Measurements from ENCODE around the gene CCDC13. TPM values are rescaled to one million over a fixed set of nuclear protein-coding genes. Genes with fewer than 3 reads are reported as not detected.

The CCDC13 gene
- total RNA-seq, 1 donor from 2014 or later = 1.0 TPM

GRCh38 chr3:42762046-42762724 is 10.9 kb downstream of the CCDC13 start:
- no peak for TF ChIP-seq CTCF (IDR thresholded peaks at IDR 0.05; ENCODE audit: partially characterized antibody, unreplicated experiment)
- peaks cover 2% of the 10 kb centered on the region for H3K27me3 Mint-ChIP-seq (ENCODE audit: unreplicated experiment)
- no peak overlapping the region for H3K27ac Mint-ChIP-seq (ENCODE audit: unreplicated experiment)
- H3K9me3 Mint-ChIP-seq (ENCODE audit: unreplicated experiment) = no peaks in the 10 kb centered on the region
- no peak for DNase-seq
- H3K36me3 Mint-ChIP-seq (ENCODE audit: unreplicated experiment) = no peaks in the 10 kb centered on the region
- H3K4me1 Mint-ChIP-seq (ENCODE audit: low read depth, unreplicated experiment) = no peaks in the 10 kb centered on the region
- no peak overlapping the region for H3K4me3 Mint-ChIP-seq (ENCODE audit: unreplicated experiment)

DNA sequence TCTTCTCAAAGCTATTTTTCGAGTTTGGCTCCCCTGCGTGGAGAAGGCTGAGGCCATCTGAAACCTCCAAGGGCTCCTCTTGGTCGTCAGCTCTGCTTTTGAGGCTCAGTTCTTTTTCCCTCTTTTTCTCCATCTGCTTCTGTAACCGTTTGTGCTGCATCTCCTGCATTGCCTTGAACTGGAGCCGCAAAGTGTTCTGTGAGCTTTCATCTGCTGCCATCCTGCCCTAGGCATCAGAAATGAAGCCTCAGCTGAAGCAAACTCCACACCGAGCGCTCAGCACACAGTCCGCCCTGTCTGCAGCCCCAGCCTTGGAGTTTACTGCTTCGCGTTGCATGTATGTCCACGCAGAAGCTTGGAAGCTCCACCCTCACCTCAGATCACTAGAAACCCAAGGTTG is 14.9 kb downstream of the CCDC13 start:
- DNase-seq = no peak
- TF ChIP-seq CTCF (IDR thresholded peaks at IDR 0.05; ENCODE audit: partially characterized antibody, unreplicated experiment) = no peak
- Mint-ChIP-seq H3K4me3 (ENCODE audit: unreplicated experiment) (no peak overlapping the region), H3K36me3 (ENCODE audit: unreplicated experiment) (no peaks in the 10 kb centered on the region), H3K9me3 (ENCODE audit: unreplicated experiment) (no peaks in the 10 kb centered on the region), H3K4me1 (ENCODE audit: low read depth, unreplicated experiment) (peaks cover 2% of the 10 kb centered on the region), H3K27me3 (ENCODE audit: unreplicated experiment) (peaks cover 6% of the 10 kb centered on the region), H3K27ac (ENCODE audit: unreplicated experiment) (no peak overlapping the region)

DNA sequence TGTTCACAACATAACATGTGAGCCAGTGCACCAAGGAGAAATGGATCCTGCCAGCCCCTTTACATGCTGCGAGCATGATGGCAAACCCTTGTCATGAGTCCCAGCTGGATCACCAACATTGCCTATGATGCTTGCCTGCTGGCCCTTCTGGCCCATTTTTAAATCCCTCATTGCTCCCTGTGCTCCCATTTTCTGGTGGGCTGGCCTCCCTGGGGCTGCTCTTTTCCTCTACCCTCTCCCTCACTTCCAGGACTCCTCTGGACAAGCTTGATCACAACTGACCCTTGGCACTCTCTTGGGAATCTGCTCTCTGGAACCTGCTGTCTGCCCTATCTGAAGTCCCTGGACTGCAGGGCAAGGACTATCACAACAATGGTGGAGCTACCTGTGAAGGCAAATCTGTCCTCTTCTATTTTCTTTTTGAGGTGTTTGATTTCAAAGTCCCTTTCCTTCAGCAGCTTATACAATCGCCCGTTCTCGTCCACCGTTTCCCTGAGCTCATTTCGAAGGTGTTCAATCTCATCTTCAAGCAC is 16.3 kb downstream of the CCDC13 start:
- no peak for DNase-seq
- no peak overlapping the region for H3K4me3 Mint-ChIP-seq (ENCODE audit: unreplicated experiment)
- H3K9me3 Mint-ChIP-seq (ENCODE audit: unreplicated experiment) = no peaks in the 10 kb centered on the region
- no peak for TF ChIP-seq CTCF (IDR thresholded peaks at IDR 0.05; ENCODE audit: partially characterized antibody, unreplicated experiment)
- H3K27ac Mint-ChIP-seq (ENCODE audit: unreplicated experiment) = no peak overlapping the region
- no peaks in the 10 kb centered on the region for H3K36me3 Mint-ChIP-seq (ENCODE audit: unreplicated experiment)
- peaks cover 2% of the 10 kb centered on the region for H3K4me1 Mint-ChIP-seq (ENCODE audit: low read depth, unreplicated experiment)
- H3K27me3 Mint-ChIP-seq (ENCODE audit: unreplicated experiment) = peaks cover 4% of the 10 kb centered on the region

DNA sequence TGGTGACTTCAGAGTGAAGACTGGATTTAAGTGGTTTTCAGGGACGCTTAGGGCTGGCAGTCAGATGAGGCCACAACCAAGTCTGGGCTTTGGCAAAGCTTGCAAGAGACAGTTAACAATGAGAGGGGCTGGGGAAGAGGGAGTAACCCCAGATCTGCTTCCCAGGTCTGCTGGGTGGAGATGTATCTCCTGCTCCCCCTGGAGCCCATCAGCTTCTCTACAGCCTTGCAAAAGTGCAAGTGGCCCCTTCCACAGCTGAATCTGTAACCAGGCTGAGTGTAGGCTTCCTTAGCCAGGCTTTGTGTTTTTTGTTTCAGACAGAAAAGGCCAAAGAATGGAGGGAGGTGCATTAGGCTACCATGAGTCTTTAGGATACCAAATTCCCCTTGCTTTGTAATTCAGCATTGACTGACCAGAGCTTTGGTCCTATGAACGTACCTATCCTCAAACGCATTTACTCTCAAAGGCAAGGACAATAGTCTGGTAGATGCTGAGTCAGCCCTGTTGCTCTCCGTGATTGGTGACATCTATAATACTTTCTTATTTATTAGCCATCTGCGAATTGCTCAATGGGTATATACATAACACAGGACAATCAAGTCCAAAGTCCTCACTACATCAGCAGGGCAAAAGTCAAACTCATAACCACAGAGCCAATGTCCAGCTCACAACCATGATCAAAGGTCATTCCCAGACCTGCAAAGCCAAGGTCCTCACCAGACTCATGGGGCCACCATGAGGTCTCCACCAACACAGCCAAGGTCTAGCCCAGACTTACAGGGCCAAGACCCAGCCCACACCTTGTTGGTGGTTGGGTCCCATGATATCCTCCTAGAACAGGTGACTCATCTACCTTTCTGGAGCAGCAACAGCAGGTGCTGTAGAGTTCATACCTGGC is 17.1 kb downstream of the CCDC13 start:
- no peaks in the 10 kb centered on the region for H3K36me3 Mint-ChIP-seq (ENCODE audit: unreplicated experiment)
- H3K27me3 Mint-ChIP-seq (ENCODE audit: unreplicated experiment) = peaks cover 4% of the 10 kb centered on the region
- H3K27ac Mint-ChIP-seq (ENCODE audit: unreplicated experiment) = no peak overlapping the region
- no peak for TF ChIP-seq CTCF (IDR thresholded peaks at IDR 0.05; ENCODE audit: partially characterized antibody, unreplicated experiment)
- peaks cover 2% of the 10 kb centered on the region for H3K4me1 Mint-ChIP-seq (ENCODE audit: low read depth, unreplicated experiment)
- no peak for DNase-seq
- H3K4me3 Mint-ChIP-seq (ENCODE audit: unreplicated experiment) = no peak overlapping the region
- no peaks in the 10 kb centered on the region for H3K9me3 Mint-ChIP-seq (ENCODE audit: unreplicated experiment)
